AG09319 (cell line): ENCODE results near the gene ZNF845.
A peak's percentile ranks its signal among the peaks of the same experiment; 100 is the strongest.
"Not testable (repeated sequence)": the region's sequence is repeated elsewhere in the genome, so short reads cannot be mapped to it uniquely, and the experiment has no call there.

ENCODE experiments used
- DNase-seq: peaks from one replicate; pipeline ENCODE4 v3.0.0-alpha.2; 2010; ENCODE audit warnings: low read depth; ENCODE audit errors: extremely low read depth
- CTCF ChIP-seq: IDR thresholded peaks from 2 replicates; pipeline ENCODE4 v1.5.1; 2011; ENCODE audit warnings: low read depth, mild to moderate bottlenecking, inconsistent platforms, low read length, moderate library complexity

The ZNF845 gene

GRCh38 chr19:53333463-53334449 lies at the start of gene ZNF845:
Gene ZNF845 (plus strand): TSS chr19:53333749. CDS start chr19:53341308, 7,559 bp downstream.
- peak; percentile 67 for DNase-seq
- TF ChIP-seq CTCF: no peak

GRCh38 chr19:53285087-53285486 lies 48.5 kb upstream of the ZNF845 start:
- DNase-seq: no peak
- TF ChIP-seq CTCF: no peak

- TF ChIP-seq CTCF: no peak
- no peak for DNase-seq
Observed at GRCh38 chr19:53290758-53291549, 42.6 kb upstream of the ZNF845 start.

- no peak for DNase-seq
- no peak for TF ChIP-seq CTCF
Observed at GRCh38 chr19:53294786-53295441, 38.6 kb upstream of the ZNF845 start.

- not testable (repeated sequence) for DNase-seq
Observed at GRCh38 chr19:53301341-53301740, 32.2 kb upstream of the ZNF845 start.

GRCh38 chr19:53308339-53308811 lies 25.2 kb upstream of the ZNF845 start:
- DNase-seq: no peak
- TF ChIP-seq CTCF: peak; percentile 16

GRCh38 chr19:53311044-53311443 lies 22.5 kb upstream of the ZNF845 start:
- TF ChIP-seq CTCF: no peak
- DNase-seq: no peak
